Karpas-422 (cell line): ENCODE measurements around the gene ANKRD66. TPM values are rescaled to one million over a fixed set of nuclear protein-coding genes. Genes with fewer than 3 reads are reported as not detected.

Experiments used
- DNase-seq: peaks from one replicate; pipeline ENCODE4 v3.0.0-alpha.2; 2015
- H2AFZ ChIP-seq: fragments of 200-600 bp; sonication (generic); 2 replicates; pipeline ENCODE4 v1.6.1; 2014; ENCODE audit warnings: antibody characterized with exemption, low read length, mixed read lengths
- H3K27ac ChIP-seq: fragments of 200-600 bp; sonication (generic); 2 replicates; pipeline ENCODE4 v1.5.1; 2014; ENCODE audit warnings: mild to moderate bottlenecking, low read length, moderate library complexity
- H3K27me3 ChIP-seq: fragments of 200-600 bp; sonication (generic); 2 replicates; pipeline ENCODE4 v1.6.1; 2014; ENCODE audit warnings: low read length, mixed read lengths
- H3K36me3 ChIP-seq: fragments of 200-600 bp; sonication (generic); 2 replicates; pipeline ENCODE4 v1.6.1; 2014; ENCODE audit warnings: low read length, mixed read lengths; ENCODE audit not compliant: insufficient read depth
- H3K4me1 ChIP-seq: fragments of 200-600 bp; sonication (generic); 2 replicates; pipeline ENCODE4 v1.6.1; 2014; ENCODE audit warnings: mild to moderate bottlenecking, low read length, mixed read lengths
- H3K4me2 ChIP-seq: fragments of 200-600 bp; sonication (generic); 2 replicates; pipeline ENCODE4 v1.6.1; 2014; ENCODE audit warnings: low read length, low read depth, mild to moderate bottlenecking; ENCODE audit not compliant: poor library complexity, severe bottlenecking
- H3K4me3 ChIP-seq: fragments of 200-600 bp; sonication (generic); 2 replicates; pipeline ENCODE4 v1.5.1; 2014; ENCODE audit warnings: mild to moderate bottlenecking, antibody characterized with exemption, low read length, mixed read lengths
- H3K79me2 ChIP-seq: fragments of 200-600 bp; sonication (generic); 2 replicates; pipeline ENCODE4 v1.6.1; 2014; ENCODE audit warnings: mild to moderate bottlenecking, low read length, mixed read lengths
- H3K9ac ChIP-seq: fragments of 200-600 bp; sonication (generic); 2 replicates; pipeline ENCODE4 v1.6.0; 2014; ENCODE audit warnings: low read length
- H3K9me2 ChIP-seq: fragments of 200-600 bp; sonication (generic), shearing (Covaris generic); replicated peaks from 2 replicates; pipeline ENCODE4 v1.6.0; 2014; ENCODE audit warnings: mild to moderate bottlenecking, low read length, moderate library complexity; ENCODE audit not compliant: insufficient read depth
- H3K9me3 ChIP-seq: fragments of 300-700, 200-600 bp; sonication (generic); 2 replicates; pipeline ENCODE4 v1.6.1; 2014; ENCODE audit warnings: low read length, mixed read lengths
- H4K20me1 ChIP-seq: fragments of 200-600 bp; sonication (generic); 2 replicates; pipeline ENCODE4 v1.6.1; 2014; ENCODE audit warnings: mild to moderate bottlenecking, antibody characterized with exemption, low read length, low read depth; ENCODE audit not compliant: insufficient read depth
- total RNA-seq: library from RNA; depleted of rRNA; stranded (reverse); fragments of >200 nt; shearing (Covaris generic); gene quantifications from 2 replicates; pipeline ENCODE4 v1.2.3, GENCODE V29; 2014; ENCODE audit warnings: low replicate concordance; rRNA removed

The ANKRD66 gene
- total RNA-seq, 1 experiment from 2014 or later = not detected

GRCh38 chr6:46799657-46800056 is 52.9 kb downstream of the ANKRD66 start:
- H3K27ac ChIP-seq = no peak overlapping the region
- H2AFZ ChIP-seq = no peak overlapping the region
- no peak overlapping the region for H3K9ac ChIP-seq
- no peaks in the 10 kb centered on the region for H3K9me2 ChIP-seq
- no peaks in the 10 kb centered on the region for H3K4me1 ChIP-seq
- H3K9me3 ChIP-seq = no peaks in the 10 kb centered on the region
- H3K79me2 ChIP-seq = no peaks in the 10 kb centered on the region
- no peak overlapping the region for H3K4me2 ChIP-seq
- H4K20me1 ChIP-seq = no peaks in the 10 kb centered on the region
- no peak overlapping the region for H3K4me3 ChIP-seq
- H3K27me3 ChIP-seq = no peaks in the 10 kb centered on the region
- no peaks in the 10 kb centered on the region for H3K36me3 ChIP-seq
- DNase-seq = no peak

DNA sequence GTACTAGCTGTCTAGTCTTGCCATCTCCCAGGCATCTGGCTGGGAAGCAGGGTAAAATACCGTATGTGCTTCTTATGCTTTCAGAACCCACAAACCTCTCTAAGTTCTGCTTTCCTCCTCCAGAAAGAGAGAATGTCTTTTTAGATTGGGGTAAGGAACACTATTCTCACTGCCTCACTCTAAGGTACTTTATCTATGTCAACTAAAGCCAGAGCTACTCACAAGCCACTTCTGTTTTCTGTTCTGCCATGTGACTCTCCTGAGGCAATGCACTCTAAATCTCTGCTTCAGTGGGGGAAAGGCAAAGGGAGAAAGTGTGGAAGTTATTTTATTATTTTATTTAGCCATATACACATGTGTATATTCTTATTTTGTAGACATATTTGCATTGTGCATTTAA is 62.1 kb downstream of the ANKRD66 start:
- no peak overlapping the region for H3K4me3 ChIP-seq
- no peaks in the 10 kb centered on the region for H3K36me3 ChIP-seq
- H3K4me1 ChIP-seq = no peaks in the 10 kb centered on the region
- H3K27ac ChIP-seq = no peak overlapping the region
- H3K9me3 ChIP-seq = no peaks in the 10 kb centered on the region
- H3K79me2 ChIP-seq = no peaks in the 10 kb centered on the region
- no peak overlapping the region for H3K9ac ChIP-seq
- no peaks in the 10 kb centered on the region for H3K9me2 ChIP-seq
- H3K4me2 ChIP-seq = no peak overlapping the region
- H3K27me3 ChIP-seq = 0 out of 2 replicates have a peak, but pooled peaks cover 2% of the 10 kb centered on the region
- no peak overlapping the region for H2AFZ ChIP-seq
- no peak for DNase-seq
- no peaks in the 10 kb centered on the region for H4K20me1 ChIP-seq

Other genes with a start within 250 kb of the ANKRD66 start
- gene CYP39A1, start 94.1 kb upstream of the ANKRD66 start, total RNA-seq = 8.2 and 15.4 TPM in 2 replicates
- 167 and 178 TPM in 2 replicates for gene SLC25A27, start 94.0 kb upstream of the ANKRD66 start, total RNA-seq
- gene TDRD6, start 59.0 kb upstream of the ANKRD66 start, total RNA-seq = 3.5 and 5.4 TPM in 2 replicates
- gene PLA2G7, start 11.6 kb upstream of the ANKRD66 start, total RNA-seq = not detected in 2 replicates
- not detected in 2 replicates for gene MEP1A, start 46.5 kb downstream of the ANKRD66 start, total RNA-seq
- gene ADGRF5, start 175.0 kb downstream of the ANKRD66 start, total RNA-seq = not detected in 2 replicates